Transverse colon (tissue), 1 donor: ENCODE results near the gene HIVEP2.

Experiments
- EP300 ChIP-seq: sonication (generic); formaldehyde crosslinking; IDR thresholded peaks from one replicate; pipeline ENCODE4 v1.6.1; 2017; ENCODE audit warnings: antibody characterized with exemption, low read depth
- POLR2A ChIP-seq: fragments of 450-650 bp; IDR thresholded peaks from one replicate; pipeline ENCODE4 v1.6.1; 2016; ENCODE audit warnings: antibody characterized with exemption, mild to moderate bottlenecking, moderate library complexity

- TF ChIP-seq POLR2A (no peak), EP300 (no peak)
Observed at GRCh38 chr6:142870787-142871415, 74.1 kb downstream of the HIVEP2 start.
